ENCODE measurements around the gene STX10. TPM values are rescaled to one million over a fixed set of nuclear protein-coding genes. Genes with fewer than 3 reads are reported as not detected.

Gene STX10
- total and polyA plus RNA-seq, 9 donors = 15.3 to 57.8 (median 43.0) TPM

DNA sequence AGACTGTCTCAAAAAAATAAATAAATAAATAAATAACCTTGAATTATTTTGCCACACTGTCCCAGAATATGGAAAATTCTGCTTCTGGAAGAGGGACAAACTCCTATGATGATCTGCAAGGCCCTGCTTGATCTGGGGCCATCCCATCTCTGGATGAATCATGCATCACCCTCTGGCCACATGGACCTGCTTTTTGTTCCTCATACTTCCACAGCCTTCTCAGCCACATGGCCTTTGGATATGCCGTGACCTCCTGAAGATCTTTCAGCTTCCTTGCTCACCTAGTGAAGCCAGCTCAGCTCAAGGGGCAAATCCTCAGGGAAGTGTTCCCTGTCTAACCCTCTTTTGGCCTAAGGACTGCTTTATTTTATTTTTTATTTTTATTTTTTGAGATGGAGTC lies 10.4 kb upstream of the STX10 start:
- Histone ChIP-seq H3K27ac (no peak overlapping the region), H3K9me3 (no peaks in the 10 kb centered on the region), H3K36me3 (no peaks in the 10 kb centered on the region), H3K27me3 (no peaks in the 10 kb centered on the region), H3K4me3 (no peak overlapping the region), H3K4me1 (ENCODE audit: insufficient read depth) (peaks cover 7% of the 10 kb centered on the region)
- DNase-seq = no peak
- TF ChIP-seq POLR2A (IDR thresholded peaks at IDR 0.05) (no peak), EP300 (IDR thresholded peaks at IDR 0.05) (no peak)
- TF ChIP-seq, protein P1, sequence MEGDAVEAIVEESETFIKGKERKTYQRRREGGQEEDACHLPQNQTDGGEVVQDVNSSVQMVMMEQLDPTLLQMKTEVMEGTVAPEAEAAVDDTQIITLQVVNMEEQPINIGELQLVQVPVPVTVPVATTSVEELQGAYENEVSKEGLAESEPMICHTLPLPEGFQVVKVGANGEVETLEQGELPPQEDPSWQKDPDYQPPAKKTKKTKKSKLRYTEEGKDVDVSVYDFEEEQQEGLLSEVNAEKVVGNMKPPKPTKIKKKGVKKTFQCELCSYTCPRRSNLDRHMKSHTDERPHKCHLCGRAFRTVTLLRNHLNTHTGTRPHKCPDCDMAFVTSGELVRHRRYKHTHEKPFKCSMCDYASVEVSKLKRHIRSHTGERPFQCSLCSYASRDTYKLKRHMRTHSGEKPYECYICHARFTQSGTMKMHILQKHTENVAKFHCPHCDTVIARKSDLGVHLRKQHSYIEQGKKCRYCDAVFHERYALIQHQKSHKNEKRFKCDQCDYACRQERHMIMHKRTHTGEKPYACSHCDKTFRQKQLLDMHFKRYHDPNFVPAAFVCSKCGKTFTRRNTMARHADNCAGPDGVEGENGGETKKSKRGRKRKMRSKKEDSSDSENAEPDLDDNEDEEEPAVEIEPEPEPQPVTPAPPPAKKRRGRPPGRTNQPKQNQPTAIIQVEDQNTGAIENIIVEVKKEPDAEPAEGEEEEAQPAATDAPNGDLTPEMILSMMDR (IDR thresholded peaks at IDR 0.05) = no peak
- 93 to 94% (median 93%) methylated on average over 1 of the region's 1 CpG for WGBS, 3 donors
- intact Hi-C loops (cut with DNase I) = loop anchor here in 1 of 4 donors (10.0 kb wide), 1 partner anchor 704 kb away; no protein-coding TSS in a partner anchor

DNA sequence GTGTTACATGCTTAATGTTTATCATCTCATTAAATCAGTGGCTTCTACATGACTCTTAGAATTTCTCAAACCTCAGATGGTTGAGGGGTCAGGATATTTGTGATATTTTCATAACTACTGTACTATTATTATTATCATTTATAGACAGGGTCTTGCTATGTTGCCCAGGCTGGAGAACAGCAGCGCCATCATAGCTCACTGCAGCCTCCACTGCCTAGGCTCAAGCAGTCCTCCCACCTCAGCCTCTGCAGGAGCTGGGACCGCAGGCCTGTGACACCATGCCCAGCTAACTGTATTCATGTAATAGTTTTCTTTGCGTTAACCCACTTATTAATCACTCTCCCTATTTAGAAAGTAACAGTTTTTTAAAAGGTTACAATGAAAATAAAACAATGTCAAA lies 9.5 kb upstream of the STX10 start:
- no peaks in the 10 kb centered on the region for H3K9me3 ChIP-seq
- 90 to 93% (median 93%) methylated on average over 3 of the region's 3 CpGs for WGBS, 3 donors
- no peak overlapping the region for H3K27ac ChIP-seq
- peaks cover 10% of the 10 kb centered on the region for H3K4me1 ChIP-seq (ENCODE audit: insufficient read depth)
- DNase-seq = no peak
- H3K4me3 ChIP-seq = no peak overlapping the region
- H3K36me3 ChIP-seq = no peaks in the 10 kb centered on the region
- intact Hi-C loops (cut with DNase I) = loop anchor here in 1 of 4 donors (10.0 kb wide), 1 partner anchor 705 kb away; no protein-coding TSS in a partner anchor
- H3K27me3 ChIP-seq = no peaks in the 10 kb centered on the region
- TF ChIP-seq POLR2A (IDR thresholded peaks at IDR 0.05) (no peak), EP300 (IDR thresholded peaks at IDR 0.05) (no peak)
- TF ChIP-seq, protein P1 (IDR thresholded peaks at IDR 0.05) = no peak

DNA sequence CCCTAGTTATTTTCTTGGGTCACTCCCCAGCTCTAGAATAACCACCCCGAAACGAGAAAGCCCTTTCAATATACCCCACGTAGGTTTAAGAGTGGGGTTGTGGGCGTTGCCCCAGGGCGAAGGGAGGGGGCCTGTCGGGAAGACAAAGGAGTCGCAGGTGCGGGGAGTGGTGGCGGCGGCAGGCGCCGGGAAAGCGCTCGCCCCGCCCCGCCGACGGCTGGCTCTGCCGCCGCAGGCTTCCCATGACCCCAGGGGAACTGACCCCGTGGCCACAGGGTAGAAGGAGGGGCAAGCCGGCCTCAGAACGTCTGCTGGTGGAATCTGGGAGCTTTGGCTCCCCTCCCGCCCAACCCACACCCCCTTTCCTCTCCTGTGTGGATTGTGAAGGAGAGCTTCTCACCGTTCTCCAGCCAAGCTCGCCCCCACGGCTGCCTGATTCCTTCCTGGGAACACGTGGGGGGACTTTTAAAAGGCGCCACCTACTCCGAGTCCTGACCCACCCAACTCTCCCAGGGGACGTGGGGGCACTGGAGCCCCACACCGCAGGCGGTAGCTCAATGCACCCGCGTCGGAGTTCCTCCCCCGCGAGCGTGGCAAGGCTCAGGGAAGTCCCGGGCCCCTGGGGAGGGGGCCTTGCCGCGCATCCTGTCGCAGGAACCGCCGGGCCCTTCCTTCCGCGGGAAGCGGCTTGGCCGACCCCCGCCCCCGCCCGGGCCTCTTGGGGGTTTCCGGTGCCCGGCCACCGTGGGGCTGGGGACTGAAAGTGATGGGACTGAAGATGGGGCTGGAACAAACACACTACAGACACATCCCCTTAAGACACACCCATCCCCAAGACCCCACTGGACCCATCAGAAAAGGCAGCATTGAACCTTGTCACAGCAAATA lies 5.5 kb upstream of the STX10 start:
- TF ChIP-seq POLR2A (IDR thresholded peaks at IDR 0.05) = no peak
- no peak for TF ChIP-seq EP300 (IDR thresholded peaks at IDR 0.05)
- TF ChIP-seq, protein P1 (IDR thresholded peaks at IDR 0.05) = no peak
- Histone ChIP-seq H3K4me1 (ENCODE audit: insufficient read depth) (peaks cover 3% of the 10 kb centered on the region), H3K9me3 (no peaks in the 10 kb centered on the region), H3K27me3 (no peaks in the 10 kb centered on the region), H3K36me3 (no peaks in the 10 kb centered on the region), H3K4me3 (peak overlapping the region; percentile 86), H3K27ac (peak overlapping the region; percentile 83 to 88)
- 5 to 9% (median 6%) methylated on average over 51 to 55 of the region's 55 CpGs for WGBS, 3 donors
- peak; percentile 83 to 90 (median 85) for DNase-seq
- intact Hi-C loops (cut with DNase I) = no loop called here

DNA sequence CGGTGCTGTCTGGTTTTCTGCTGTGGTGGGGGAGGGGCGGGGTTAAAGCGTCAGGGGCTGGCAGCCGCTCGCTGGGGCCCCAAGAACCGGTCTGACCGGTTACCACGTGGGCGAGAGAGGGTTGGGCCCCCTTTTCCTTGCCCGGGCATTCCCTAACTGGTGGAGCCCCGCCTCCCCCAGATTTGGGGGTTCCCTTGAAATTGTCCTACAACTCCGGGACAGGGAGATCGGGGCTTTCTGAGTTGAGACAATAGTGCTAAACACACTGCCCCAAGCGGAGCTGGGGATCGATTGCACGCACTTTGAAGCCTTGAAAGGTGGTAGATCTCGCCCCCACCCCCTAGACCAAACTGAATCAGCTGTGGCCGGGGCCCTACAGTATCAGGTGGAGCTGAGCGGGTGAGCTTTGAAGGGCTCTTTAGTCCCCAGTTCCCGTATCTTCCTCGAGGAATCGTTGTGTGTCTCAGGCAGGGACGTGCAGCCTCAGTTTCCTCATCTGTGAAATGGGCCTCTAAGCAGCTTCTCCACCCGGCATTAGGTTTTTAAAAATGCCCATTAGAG lies 4.8 kb upstream of the STX10 start:
- intact Hi-C loops (cut with DNase I) = loop anchor here in 2 of 4 donors (1.0 to 5.0 kb wide), 2 partner anchors 44 to 58 kb away; no protein-coding TSS in a partner anchor
- Histone ChIP-seq H3K4me3 (peak overlapping the region; percentile 86), H3K27me3 (no peaks in the 10 kb centered on the region), H3K4me1 (ENCODE audit: insufficient read depth) (peaks cover 3% of the 10 kb centered on the region), H3K36me3 (no peaks in the 10 kb centered on the region), H3K9me3 (no peaks in the 10 kb centered on the region), H3K27ac (peak overlapping the region; percentile 83 to 88)
- TF ChIP-seq, protein P1 (IDR thresholded peaks at IDR 0.05) = peak in 1 of 3 donors; percentile 8
- TF ChIP-seq POLR2A (IDR thresholded peaks at IDR 0.05) = no peak
- DNase-seq = peak; percentile 75 to 87 (median 82)
- WGBS, 3 donors = 12 to 21% (median 15%) methylated on average over 24 of the region's 24 CpGs
